ENCODE data around the gene CCDC92B. TPM values are rescaled to one million over a fixed set of nuclear protein-coding genes. Genes with fewer than 3 reads are reported as not detected.
A peak's percentile ranks its signal among the peaks of the same experiment; 100 is the strongest.

The CCDC92B gene
- total and polyA plus RNA-seq, 9 of the 15 experiments (the other 6 are each of a cell fraction or from before 2014, with no cell fraction given): not detected

- ATAC-seq: no peak
- BruUV-seq (replicated peaks): no TSS peak
- Histone ChIP-seq H3K27ac (ENCODE audit: extremely low read depth, low read depth, low read length) (no peak overlapping the region), H3K4me1 (replicated peaks in 1 of 2; ENCODE audit: control insufficient read depth in 2 of 2, insufficient read depth in 2 of 2, low read length in 2 of 2) (peaks cover 0 to 16% of the 10 kb centered on the region in 2 experiments; a peak in 2 of 5 replicates), H3K27me3 (ENCODE audit: control insufficient read depth in 2 of 2, insufficient read depth in 2 of 2, low read length in 2 of 2) (no peaks in the 10 kb centered on the region), H4K20me1 (replicated peaks; ENCODE audit: control insufficient read depth, insufficient read depth, low read length) (no peaks in the 10 kb centered on the region), H3K9me1 (ENCODE audit: control insufficient read depth, insufficient read depth, low read length) (no peaks in the 10 kb centered on the region), H3K79me2 (ENCODE audit: control insufficient read depth, insufficient read depth, low read length) (no peaks in the 10 kb centered on the region), H3K9ac (ENCODE audit: insufficient read depth in 1 of 2, low read depth in 2 of 2, low read length in 2 of 2) (no peak overlapping the region), H3K4me2 (ENCODE audit: insufficient read depth, low read length) (no peak overlapping the region), H3K36me3 (ENCODE audit: control insufficient read depth, insufficient read depth, low read length) (peaks cover 86% of the 10 kb centered on the region; the same call in 1 of the 3 replicates), H3K4me3 (no peak overlapping the region), H3K9me3 (replicated peaks; ENCODE audit: control insufficient read depth, insufficient read depth, low read depth, low read length) (no peaks in the 10 kb centered on the region), H2AFZ (ENCODE audit: low read depth, low read length) (no peak overlapping the region)
- peak in 1 of 4 experiments; percentile 5 for DNase-seq (ENCODE audit: extremely low read depth in 1 of 4, low spot score in 3 of 4)
- FAIRE-seq: no peak
- intact Hi-C loops (cut with micrococcal nuclease) (no loop called here), in situ Hi-C loops (cut with MboI) (no loop called here)
- peak; percentile 7; the same call in 1 of the 2 replicates for TF ChIP-seq RBFOX2 (IDR thresholded peaks at IDR 0.05; ENCODE audit: low read depth, low read length)
- peak; percentile 52 for TF ChIP-seq POLR2G (IDR thresholded peaks at IDR 0.05; ENCODE audit: low read depth, low read length)
- TF ChIP-seq SETDB1 (IDR thresholded peaks at IDR 0.05; ENCODE audit: low read length): no peak
- POLR2A ChIA-PET: interaction anchor here (1.0 kb wide), 1 partner anchor 59 kb away, joined by 5 read pairs; no protein-coding TSS in a partner anchor
- CTCF ChIA-PET (ENCODE audit: low intra/inter-chr PET ratio): no interaction called here
- 95% methylated on average over 16 of the region's 40 CpGs for WGBS (ENCODE audit: insufficient coverage, low coverage, missing lambda C conversion rate)
These were observed 51.8 kb downstream of the CCDC92B start for GRCh38 chr17:2697611-2698162.

GRCh38 chr17:2695961-2696760, 53.3 kb downstream of the CCDC92B start:
- Histone ChIP-seq H3K36me3 (ENCODE audit: control insufficient read depth, insufficient read depth, low read length) (peaks cover 85% of the 10 kb centered on the region; the same call in 1 of the 3 replicates), H3K79me2 (ENCODE audit: control insufficient read depth, insufficient read depth, low read length) (no peaks in the 10 kb centered on the region), H3K9me1 (ENCODE audit: control insufficient read depth, insufficient read depth, low read length) (no peaks in the 10 kb centered on the region), H3K27ac (ENCODE audit: extremely low read depth, low read depth, low read length) (no peak overlapping the region), H3K9me3 (replicated peaks; ENCODE audit: control insufficient read depth, insufficient read depth, low read depth, low read length) (no peaks in the 10 kb centered on the region), H3K4me2 (ENCODE audit: insufficient read depth, low read length) (no peak overlapping the region), H3K9ac (ENCODE audit: insufficient read depth in 1 of 2, low read depth in 2 of 2, low read length in 2 of 2) (no peak overlapping the region), H3K4me1 (replicated peaks in 1 of 2; ENCODE audit: control insufficient read depth in 2 of 2, insufficient read depth in 2 of 2, low read length in 2 of 2) (peaks cover 0 to 29% of the 10 kb centered on the region in 2 experiments; a peak in 2 of 5 replicates), H3K4me3 (no peak overlapping the region), H3K27me3 (ENCODE audit: control insufficient read depth in 2 of 2, insufficient read depth in 2 of 2, low read length in 2 of 2) (no peaks in the 10 kb centered on the region), H4K20me1 (replicated peaks; ENCODE audit: control insufficient read depth, insufficient read depth, low read length) (no peaks in the 10 kb centered on the region), H2AFZ (ENCODE audit: low read depth, low read length) (no peak overlapping the region)
- in situ Hi-C loops (cut with MboI): no loop called here
- POLR2A ChIA-PET: interaction anchor here (0.6 to 1.3 kb wide), 5 partner anchors 9 to 994 kb away, joined by 3 to 4 read pairs (median 3); no protein-coding TSS in a partner anchor
- DNase-seq (ENCODE audit: extremely low read depth in 1 of 4, low spot score in 3 of 4) (peak in 1 of 4 experiments; percentile 2), ATAC-seq (no peak), FAIRE-seq (no peak)
- CTCF ChIA-PET (ENCODE audit: low intra/inter-chr PET ratio): no interaction called here
- no TSS peak for BruUV-seq (replicated peaks)
- TF ChIP-seq, protein P1, sequence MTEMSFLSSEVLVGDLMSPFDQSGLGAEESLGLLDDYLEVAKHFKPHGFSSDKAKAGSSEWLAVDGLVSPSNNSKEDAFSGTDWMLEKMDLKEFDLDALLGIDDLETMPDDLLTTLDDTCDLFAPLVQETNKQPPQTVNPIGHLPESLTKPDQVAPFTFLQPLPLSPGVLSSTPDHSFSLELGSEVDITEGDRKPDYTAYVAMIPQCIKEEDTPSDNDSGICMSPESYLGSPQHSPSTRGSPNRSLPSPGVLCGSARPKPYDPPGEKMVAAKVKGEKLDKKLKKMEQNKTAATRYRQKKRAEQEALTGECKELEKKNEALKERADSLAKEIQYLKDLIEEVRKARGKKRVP (CRISPR knock-in tag; IDR thresholded peaks at IDR 0.05): no peak
- TF ChIP-seq POLR2G (IDR thresholded peaks at IDR 0.05; ENCODE audit: low read depth, low read length) (peak; percentile 50), EP400 (IDR thresholded peaks at IDR 0.05) (no peak), YBX1 (IDR thresholded peaks at IDR 0.05) (no peak)
- intact Hi-C loops (cut with micrococcal nuclease): no loop called here
- WGBS (ENCODE audit: insufficient coverage, low coverage, missing lambda C conversion rate): 95% methylated on average over 4 of the region's 36 CpGs
